IPS-20b (cell line): ENCODE measurements around the gene AATK.

Source experiments
- H3K27ac ChIP-seq: one replicate; pipeline ENCODE4 v1.5.1; 2013; ENCODE audit warnings: low read length
- H3K27me3 ChIP-seq: 2 replicates; pipeline ENCODE4 v1.6.1; 2013; ENCODE audit warnings: mild to moderate bottlenecking, low read length, inconsistent platforms; ENCODE audit not compliant: insufficient read depth
- H3K36me3 ChIP-seq: 2 replicates; pipeline ENCODE4 v1.6.1; 2013; ENCODE audit warnings: low read depth, mild to moderate bottlenecking, inconsistent platforms, low read length, moderate library complexity; ENCODE audit not compliant: insufficient read depth
- H3K4me1 ChIP-seq: 2 replicates; pipeline ENCODE4 v1.6.1; 2013; ENCODE audit warnings: mild to moderate bottlenecking, control low read depth, inconsistent platforms, low read length, moderate library complexity; ENCODE audit not compliant: insufficient read depth
- H3K4me3 ChIP-seq: 2 replicates; pipeline ENCODE4 v1.5.1; 2013; ENCODE audit warnings: mild to moderate bottlenecking, low read length, inconsistent platforms
- H3K9ac ChIP-seq: 2 replicates; pipeline ENCODE4 v1.6.1; 2013; ENCODE audit warnings: low read depth, mild to moderate bottlenecking, inconsistent platforms, low read length, moderate library complexity
- H3K9me3 ChIP-seq: 2 replicates; pipeline ENCODE4 v1.6.1; 2013; ENCODE audit warnings: mild to moderate bottlenecking, low read depth, low read length, inconsistent platforms; ENCODE audit not compliant: insufficient read depth

Gene AATK

DNA sequence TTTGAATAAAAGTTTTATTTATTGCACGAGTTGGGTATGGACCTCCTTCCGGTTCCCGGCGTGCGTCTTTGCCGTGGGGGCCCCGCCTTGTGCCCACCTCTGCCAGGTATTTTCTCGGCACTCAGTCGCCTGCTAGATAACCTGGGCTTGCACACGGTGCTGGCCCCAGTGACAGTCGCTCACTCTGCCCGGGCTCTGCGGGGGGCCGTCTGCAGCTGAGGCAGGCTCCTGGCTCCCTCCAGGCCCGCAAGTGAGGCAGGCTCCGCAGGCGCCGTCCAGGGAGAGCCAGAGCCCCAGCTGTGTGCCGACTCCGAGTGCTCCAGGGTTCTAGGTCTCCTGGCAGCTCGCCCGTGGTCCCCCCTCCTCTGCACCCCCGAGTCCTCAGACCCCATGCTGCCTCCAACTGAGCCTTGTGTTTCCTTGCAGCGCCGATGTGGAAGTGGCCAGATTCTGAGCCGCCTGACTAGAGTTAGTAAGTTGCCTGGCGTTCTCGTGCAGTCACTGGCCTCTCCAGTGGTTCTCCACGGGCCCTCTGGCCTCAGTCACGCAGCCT is 55.5 kb downstream of the AATK start:
- no peaks in the 10 kb centered on the region for H3K27me3 ChIP-seq
- H3K36me3 ChIP-seq, result no peaks in the 10 kb centered on the region
- H3K9me3 ChIP-seq, result no peaks in the 10 kb centered on the region
- no peak overlapping the region for H3K9ac ChIP-seq
- no peak overlapping the region for H3K27ac ChIP-seq
- no peaks in the 10 kb centered on the region for H3K4me1 ChIP-seq
- H3K4me3 ChIP-seq, result no peak overlapping the region

- no peak overlapping the region for H3K27ac ChIP-seq
- no peaks in the 10 kb centered on the region for H3K36me3 ChIP-seq
- no peak overlapping the region for H3K9ac ChIP-seq
- no peak overlapping the region for H3K4me3 ChIP-seq
- H3K27me3 ChIP-seq, result no peaks in the 10 kb centered on the region
- no peaks in the 10 kb centered on the region for H3K9me3 ChIP-seq
- H3K4me1 ChIP-seq, result no peaks in the 10 kb centered on the region
Observed at GRCh38 chr17:81109957-81110356, 56.1 kb downstream of the AATK start.

DNA sequence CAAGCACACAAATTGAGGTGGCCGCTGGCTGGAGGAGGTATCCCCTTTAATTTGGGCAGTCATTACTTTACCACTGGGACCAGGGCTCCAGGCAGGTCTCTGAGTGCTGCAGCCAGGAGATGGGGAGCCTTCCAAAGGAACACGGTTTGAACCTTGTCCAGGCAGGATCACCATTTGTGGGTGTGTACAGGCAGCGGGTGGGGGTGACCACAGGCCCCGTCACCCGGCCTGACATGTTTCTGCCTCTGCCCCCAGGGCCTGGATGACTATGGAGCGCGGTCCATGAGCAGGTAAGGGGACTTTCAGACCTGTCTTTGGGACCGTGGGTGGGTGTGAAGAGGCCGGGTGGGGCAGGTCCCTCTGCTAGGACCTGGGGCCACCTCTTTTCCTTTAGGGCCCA is 57.8 kb downstream of the AATK start:
- Histone ChIP-seq H3K27me3 (no peaks in the 10 kb centered on the region), H3K4me1 (no peaks in the 10 kb centered on the region), H3K9me3 (no peaks in the 10 kb centered on the region), H3K27ac (no peak overlapping the region), H3K4me3 (no peak overlapping the region), H3K9ac (no peak overlapping the region), H3K36me3 (no peaks in the 10 kb centered on the region)

DNA sequence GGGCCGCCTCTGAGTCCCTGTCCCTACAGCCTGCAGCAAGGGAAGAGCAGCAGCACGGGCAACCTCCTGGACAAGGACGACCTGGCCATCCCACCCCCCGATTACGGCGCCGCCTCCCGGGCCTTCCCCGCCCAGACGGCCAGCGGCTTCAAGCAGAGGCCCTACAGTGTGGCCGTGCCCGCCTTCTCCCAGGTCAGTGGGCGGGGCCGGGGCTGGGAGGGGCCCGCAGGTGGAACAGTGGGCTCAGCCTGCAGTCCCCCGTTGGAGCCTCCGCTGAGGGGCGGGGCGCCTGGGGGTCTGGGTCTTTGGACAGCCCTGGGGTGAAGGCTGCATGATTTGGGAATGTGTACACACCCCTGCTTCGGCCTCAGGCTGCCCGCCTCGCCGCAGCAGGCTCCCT is 59.3 kb downstream of the AATK start:
- Histone ChIP-seq H3K4me1 (no peaks in the 10 kb centered on the region), H3K9ac (no peak overlapping the region), H3K4me3 (no peak overlapping the region), H3K9me3 (no peaks in the 10 kb centered on the region), H3K36me3 (no peaks in the 10 kb centered on the region), H3K27ac (no peak overlapping the region), H3K27me3 (no peaks in the 10 kb centered on the region)

GRCh38 chr17:81103379-81103778 is 62.6 kb downstream of the AATK start:
- no peak overlapping the region for H3K27ac ChIP-seq
- no peaks in the 10 kb centered on the region for H3K36me3 ChIP-seq
- H3K9me3 ChIP-seq, result no peaks in the 10 kb centered on the region
- H3K4me1 ChIP-seq, result no peaks in the 10 kb centered on the region
- H3K4me3 ChIP-seq, result no peak overlapping the region
- no peaks in the 10 kb centered on the region for H3K27me3 ChIP-seq
- H3K9ac ChIP-seq, result no peak overlapping the region

GRCh38 chr17:81102869-81103268 is 63.2 kb downstream of the AATK start:
- H3K9ac ChIP-seq, result no peak overlapping the region
- H3K36me3 ChIP-seq, result no peaks in the 10 kb centered on the region
- no peaks in the 10 kb centered on the region for H3K27me3 ChIP-seq
- H3K9me3 ChIP-seq, result no peaks in the 10 kb centered on the region
- H3K4me1 ChIP-seq, result no peaks in the 10 kb centered on the region
- no peak overlapping the region for H3K27ac ChIP-seq
- no peak overlapping the region for H3K4me3 ChIP-seq

GRCh38 chr17:81102352-81102751 is 63.7 kb downstream of the AATK start:
- no peaks in the 10 kb centered on the region for H3K27me3 ChIP-seq
- no peaks in the 10 kb centered on the region for H3K4me1 ChIP-seq
- H3K36me3 ChIP-seq, result no peaks in the 10 kb centered on the region
- no peak overlapping the region for H3K9ac ChIP-seq
- no peak overlapping the region for H3K27ac ChIP-seq
- no peaks in the 10 kb centered on the region for H3K9me3 ChIP-seq
- no peak overlapping the region for H3K4me3 ChIP-seq

DNA sequence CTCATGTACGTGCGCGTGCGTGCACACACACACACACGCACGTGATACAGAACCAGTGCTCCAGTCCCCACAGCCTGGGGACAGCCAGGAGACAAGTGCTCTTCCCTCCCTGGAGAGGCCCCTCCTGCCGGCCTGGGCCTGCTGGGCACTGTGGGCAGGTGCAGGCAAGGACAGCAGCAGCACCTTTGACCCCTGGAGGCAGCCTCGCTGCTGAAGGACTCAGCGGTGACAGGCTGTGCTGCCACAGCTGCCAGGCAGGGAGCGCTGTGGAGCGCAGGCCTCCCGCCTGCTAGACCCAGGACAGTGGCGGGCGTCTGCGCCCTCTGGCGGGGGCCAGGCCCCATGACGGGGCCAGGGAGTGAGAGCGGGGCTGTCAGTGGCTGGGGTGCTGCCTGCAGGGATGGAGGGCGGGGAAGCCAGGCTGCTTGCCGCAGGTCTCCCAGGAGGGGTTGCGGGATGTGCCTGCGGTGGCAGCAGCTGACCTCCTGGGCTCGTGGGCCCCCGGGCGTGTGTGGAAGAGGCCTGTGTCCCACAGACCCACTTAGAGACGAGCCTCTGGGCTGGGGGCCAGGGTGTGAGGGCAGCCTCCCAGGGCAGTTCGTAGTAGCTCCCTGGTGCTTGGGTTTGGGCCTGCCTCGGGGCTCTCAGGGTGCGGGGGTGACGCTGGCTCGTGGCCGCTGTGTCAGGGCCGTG is 64.3 kb downstream of the AATK start:
- no peaks in the 10 kb centered on the region for H3K36me3 ChIP-seq
- no peak overlapping the region for H3K4me3 ChIP-seq
- no peaks in the 10 kb centered on the region for H3K9me3 ChIP-seq
- H3K27ac ChIP-seq, result no peak overlapping the region
- no peak overlapping the region for H3K9ac ChIP-seq
- H3K4me1 ChIP-seq, result no peaks in the 10 kb centered on the region
- no peaks in the 10 kb centered on the region for H3K27me3 ChIP-seq

- Histone ChIP-seq H3K36me3 (no peaks in the 10 kb centered on the region), H3K9ac (no peak overlapping the region), H3K27ac (no peak overlapping the region)
Observed at GRCh38 chr17:81100668-81101067, 65.4 kb downstream of the AATK start.

DNA sequence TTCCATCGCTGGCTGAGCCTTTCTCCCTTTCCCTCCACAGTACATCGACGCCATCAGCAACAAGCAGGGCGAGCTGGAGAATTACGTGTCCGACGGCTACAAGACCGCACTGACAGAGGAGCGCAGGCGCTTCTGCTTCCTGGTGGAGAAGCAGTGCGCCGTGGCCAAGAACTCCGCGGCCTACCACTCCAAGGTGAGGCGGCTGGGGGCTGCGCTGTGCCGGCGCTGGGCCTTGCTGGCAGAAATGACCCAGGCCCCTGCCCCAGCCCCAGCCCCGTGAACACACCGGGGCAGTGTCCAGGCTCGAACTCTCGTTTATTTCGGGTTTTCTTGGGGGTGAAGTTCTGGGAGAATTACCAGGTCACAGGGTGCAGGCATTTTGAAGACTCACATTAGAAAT is 66.1 kb downstream of the AATK start:
- no peaks in the 10 kb centered on the region for H3K36me3 ChIP-seq
- no peaks in the 10 kb centered on the region for H3K27me3 ChIP-seq
- peaks cover 5% of the 10 kb centered on the region; the same call in 1 of the 2 replicates for H3K4me1 ChIP-seq
- no peaks in the 10 kb centered on the region for H3K9me3 ChIP-seq
- H3K9ac ChIP-seq, result no peak overlapping the region
- no peak overlapping the region for H3K27ac ChIP-seq
- no peak overlapping the region for H3K4me3 ChIP-seq

More at GRCh38 chr17:81100668-81101067, 65.4 kb downstream of the AATK start:
- no peaks in the 10 kb centered on the region for H3K4me1 ChIP-seq
- H3K4me3 ChIP-seq, result no peak overlapping the region
- no peaks in the 10 kb centered on the region for H3K27me3 ChIP-seq
- no peaks in the 10 kb centered on the region for H3K9me3 ChIP-seq

- Histone ChIP-seq H3K27ac (no peak overlapping the region), H3K4me1 (peaks cover 14% of the 10 kb centered on the region; the same call in 1 of the 2 replicates), H3K4me3 (no peak overlapping the region), H3K9ac (no peak overlapping the region), H3K36me3 (no peaks in the 10 kb centered on the region), H3K9me3 (no peaks in the 10 kb centered on the region), H3K27me3 (no peaks in the 10 kb centered on the region)
Observed at GRCh38 chr17:81097943-81098308, 68.1 kb downstream of the AATK start.

DNA sequence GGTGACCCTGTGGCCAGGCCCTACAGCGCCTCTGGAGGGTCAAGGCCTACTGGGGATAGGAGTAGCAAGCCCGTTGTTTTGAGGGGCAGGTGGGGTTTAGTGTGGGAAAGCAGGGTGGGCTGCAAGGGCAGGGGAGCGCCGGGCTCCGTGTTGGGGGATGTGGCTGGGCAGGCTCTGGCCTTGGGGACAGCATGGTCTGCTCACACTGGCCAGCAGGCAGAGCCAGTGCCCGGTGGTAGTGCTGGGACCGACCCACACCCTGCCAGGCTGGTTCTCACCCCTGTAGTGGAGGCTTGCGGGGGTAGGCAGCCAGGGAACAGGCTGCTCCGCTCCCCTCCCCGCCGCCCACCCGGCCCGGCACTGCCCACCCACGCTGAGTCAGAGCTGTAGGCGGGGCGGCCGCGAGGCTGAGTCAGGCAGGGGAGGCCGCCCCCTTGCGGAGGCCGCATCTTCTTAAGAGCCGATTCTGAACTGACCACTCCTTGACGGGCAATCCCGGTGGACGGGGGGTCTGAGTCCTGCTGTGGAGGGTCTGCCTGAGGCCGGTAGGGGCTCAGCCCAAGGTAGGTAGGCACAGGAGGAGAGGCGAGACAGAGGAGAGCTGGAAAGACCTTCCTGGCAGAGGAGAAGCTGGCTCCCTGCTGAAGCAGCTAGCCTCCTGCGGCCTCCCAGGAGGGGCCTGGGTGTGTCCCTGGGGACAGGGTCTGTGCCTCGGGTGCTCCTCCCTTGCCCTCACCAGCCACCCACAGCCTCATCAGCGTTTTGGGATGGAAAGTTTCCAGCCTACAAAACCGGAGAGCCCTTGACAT is 68.7 kb downstream of the AATK start:
- H3K27me3 ChIP-seq, result no peaks in the 10 kb centered on the region
- peak overlapping the region; percentile 46; the same call in 1 of the 2 replicates for H3K9ac ChIP-seq
- H3K27ac ChIP-seq, result no peak overlapping the region
- no peaks in the 10 kb centered on the region for H3K36me3 ChIP-seq
- H3K4me1 ChIP-seq, result peaks cover 14% of the 10 kb centered on the region; the same call in 1 of the 2 replicates
- H3K9me3 ChIP-seq, result no peaks in the 10 kb centered on the region
- H3K4me3 ChIP-seq, result no peak overlapping the region
